EH (cell line): ENCODE results near the gene TNFAIP8L1.

Experiments
- DNase-seq: peaks from one replicate; pipeline ENCODE4 v3.0.0-alpha.2; 2015; ENCODE audit warnings: low read depth

TNFAIP8L1 gene

GRCh38 chr19:4609878-4610511 is 29.3 kb upstream of the TNFAIP8L1 start:
- no peak for DNase-seq

GRCh38 chr19:4613254-4613751 is 26.0 kb upstream of the TNFAIP8L1 start:
- DNase-seq, result no peak

- DNase-seq, result no peak
Measured at GRCh38 chr19:4618019-4618418, 21.3 kb upstream of the TNFAIP8L1 start.

- no peak for DNase-seq
Measured at GRCh38 chr19:4619668-4620294, 19.5 kb upstream of the TNFAIP8L1 start.

GRCh38 chr19:4620675-4621074 is 18.6 kb upstream of the TNFAIP8L1 start:
- no peak for DNase-seq

- DNase-seq, result no peak
Measured at GRCh38 chr19:4622695-4623421, 16.5 kb upstream of the TNFAIP8L1 start.

GRCh38 chr19:4624301-4624700 is 15.0 kb upstream of the TNFAIP8L1 start:
- DNase-seq, result no peak

- DNase-seq, result peak; percentile 28
Measured at GRCh38 chr19:4624733-4625362, 14.5 kb upstream of the TNFAIP8L1 start.

GRCh38 chr19:4633140-4633967 is 6.0 kb upstream of the TNFAIP8L1 start:
- DNase-seq, result peak; percentile 71

- DNase-seq, result no peak
Measured at GRCh38 chr19:4635754-4636116, 3.6 kb upstream of the TNFAIP8L1 start.

- DNase-seq, result peak; percentile 59
Measured at GRCh38 chr19:4636151-4636717, 3.1 kb upstream of the TNFAIP8L1 start.

- no peak for DNase-seq
Measured at GRCh38 chr19:4636761-4637160, 2.6 kb upstream of the TNFAIP8L1 start.

GRCh38 chr19:4638317-4638716 is 999 bp upstream of the TNFAIP8L1 start:
- no peak for DNase-seq

GRCh38 chr19:4639531-4640246 is 373 bp downstream of the TNFAIP8L1 start:
- no peak for DNase-seq

- DNase-seq, result no peak
Measured at GRCh38 chr19:4640247-4641000, 1.1 kb downstream of the TNFAIP8L1 start.

GRCh38 chr19:4641132-4641531 is 1.8 kb downstream of the TNFAIP8L1 start:
- no peak for DNase-seq

- DNase-seq, result no peak
Measured at GRCh38 chr19:4642625-4643024, 3.3 kb downstream of the TNFAIP8L1 start.

- no peak for DNase-seq
Measured at GRCh38 chr19:4645718-4646117, 6.4 kb downstream of the TNFAIP8L1 start.

- DNase-seq, result no peak
Measured at GRCh38 chr19:4647676-4648644, 8.6 kb downstream of the TNFAIP8L1 start.
